Heart left ventricle (tissue), 16 donors: ENCODE measurements around the gene TTF2. TPM values are rescaled to one million over a fixed set of nuclear protein-coding genes. Genes with fewer than 3 reads are reported as not detected.

Experiments
- ATAC-seq, 4 donors: fragments of 200-7000 bp; cut with Tn5 transposase; one replicate each; pipeline ENCODE4 v1.9.1; 2020 to 2022; ENCODE audit warnings: moderate library complexity in 4 of 4, mild to moderate bottlenecking in 3 of 4, moderate number of reproducible peaks in 1 of 4
- DNase-seq, 5 donors: peaks; one replicate each; pipeline ENCODE4 v3.0.0-alpha.2; 2020
- H3K27ac ChIP-seq, 12 donors: fragments of 200-600 bp; sonication (generic) in 4 of 12; one replicate each; pipeline versions ENCODE4 v1.5.0 to v1.8.0; 2016 to 2022; ENCODE audit warnings: mild to moderate bottlenecking in 2 of 12
- H3K27me3 ChIP-seq, 9 donors: fragments of 200-600 bp; sonication (generic) in 2 of 9; one replicate each; pipeline versions ENCODE4 v1.5.1 to v1.8.0; 2016 to 2022; ENCODE audit warnings: mild to moderate bottlenecking in 3 of 9
- H3K36me3 ChIP-seq, 9 donors: fragments of 200-600 bp; sonication (generic) in 2 of 9; one replicate each; pipeline versions ENCODE4 v1.5.0 to v1.8.0; 2018 to 2022; ENCODE audit warnings: mild to moderate bottlenecking in 2 of 9
- H3K4me1 ChIP-seq, 12 donors: fragments of 200-600 bp; sonication (generic) in 4 of 12; one replicate each; pipeline versions ENCODE4 v1.5.0 to v1.8.0; 2016 to 2022; ENCODE audit warnings: mild to moderate bottlenecking in 3 of 12
- H3K4me3 ChIP-seq, 12 donors: fragments of 200-600 bp; sonication (generic) in 4 of 12; one replicate each; pipeline versions ENCODE4 v1.5.0 to v1.8.0; 2017 to 2022; ENCODE audit warnings: mild to moderate bottlenecking in 9 of 12, moderate library complexity in 4 of 12
- H3K9me3 ChIP-seq, 12 donors: fragments of 200-600 bp; sonication (generic) in 4 of 12; one replicate each; pipeline versions ENCODE4 v1.5.0 to v1.8.0; 2016 to 2022; ENCODE audit warnings: mild to moderate bottlenecking in 1 of 12
- POLR2A ChIP-seq, 2 donors: fragments of 450-650 bp; IDR thresholded peaks; one replicate each; pipeline ENCODE4 v1.6.1; 2017; ENCODE audit warnings: antibody characterized with exemption in 2 of 2, mild to moderate bottlenecking in 2 of 2, moderate library complexity in 2 of 2
- WGBS, 4 donors: extraction: QIAGEN DNeasy Blood & Tissue Kit in 2 of 4; methylation state at CpG; one replicate each; pipeline versions ENCODE4 v1.1.5 to v1.1.7; 2013 to 2018; 5-methylcytosine and 5-hydroxymethylcytosine counted together
- intact Hi-C, 10 donors: fragments of 100-400 bp; cut with DNase I; formaldehyde crosslinking; loops; one replicate each; pipeline versions ENCODE4 v1.11.1 to v1.14.2; 2022
- polyA plus RNA-seq, 2 donors: library from polyadenylated mRNA; stranded (reverse); fragments of 200-250 nt; gene quantifications; one replicate each; pipeline ENCODE4 v1.2.3, GENCODE V29; 2013
- total RNA-seq, 9 donors: library from RNA; depleted of rRNA in 2 of 9; stranded (reverse); fragments of >200 nt in 2 of 9; fragmentation: NEBNext Ultra II Directional in 3 of 9; extraction: Animal tissue kit (Norgen Biotek cat#: 25700) in 3 of 9; gene quantifications; one replicate each; pipeline versions ENCODE4 v1.1.0 to v1.2.4, GENCODE V29; 2016 to 2023
- TF ChIP-seq, protein P1 (sequence below), 12 donors: fragments of 200-600 bp; sonication (generic) in 4 of 12; IDR thresholded peaks; one replicate each; pipeline versions ENCODE4 v1.5.0 to v1.8.0; 2018 to 2022; ENCODE audit warnings: antibody characterized with exemption in 12 of 12, mild to moderate bottlenecking in 5 of 12
- donor health status: ischemic (EF 13 %, LVEDD 7.1; RV severe dilation, severe dysfunction).
- donor health status: healthy with polysubstance abuse.
- donor health status: DM: no; HTN: yes; CAD: no.
- donor health status: DM: no; HTN: no; CAD: no.
- donor health status: ischemic (EF 25% LVEDD 6.9; RV normal size, moderate dysfunction).
- donor health status: ischemic (EF 25% LVEDD 5.7; RV mildly dilated, moderate dysfunction).
- donor health status: healthy.
- donor health status: DM: yes; HTN: yes; CAD: no.
- donor health status: ischemic (EF 35%, LVEDD 5.7; RV mildly dilated, moderate dysfunction).
- donor health status: nonischemic (EF 11% LVEDD 7.7; RV severe dilation, severe dysfunction).
- donor health status: DM: yes; HTN: yes; CAD: no.
- donor health status: PGD.
- donor health status: ischemic (EF 29% LVEDD 5.4; RV normal size, mild dysfunction).
- donor health status: nonischemic (EF 23%, LVEDD 6.1; RV moderate dilation, normal function).

TTF2 gene
- total and polyA plus RNA-seq, 11 donors: 1.2 to 20.7 (median 7.7) TPM

DNA sequence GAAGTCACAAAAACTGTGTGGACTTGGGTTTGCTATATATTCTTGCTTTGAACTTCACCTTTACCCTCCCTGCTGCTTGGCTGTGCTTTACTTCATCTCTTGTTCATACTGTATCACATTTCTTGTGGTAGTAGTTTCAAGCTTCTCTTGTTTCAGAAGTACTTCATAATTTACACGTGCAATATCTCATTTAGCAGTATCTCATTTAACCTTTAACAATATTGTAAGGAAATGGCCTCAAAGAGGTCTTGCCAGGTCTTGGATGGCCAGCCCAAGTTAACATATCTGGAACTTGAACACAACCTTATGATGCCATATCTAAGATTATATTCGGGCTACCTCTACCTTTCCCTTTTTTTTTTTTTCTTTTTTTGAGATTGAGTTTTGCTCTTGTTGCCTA, 63.1 kb downstream of the TTF2 start:
- Histone ChIP-seq H3K27me3 (no peaks in the 10 kb centered on the region), H3K27ac (no peak overlapping the region), H3K4me1 (peaks cover 3 to 43% (median 18%) of the 10 kb centered on the region in 12 donors), H3K4me3 (no peak overlapping the region), H3K9me3 (no peaks in the 10 kb centered on the region), H3K36me3 (no peaks in the 10 kb centered on the region)
- TF ChIP-seq, protein P1, sequence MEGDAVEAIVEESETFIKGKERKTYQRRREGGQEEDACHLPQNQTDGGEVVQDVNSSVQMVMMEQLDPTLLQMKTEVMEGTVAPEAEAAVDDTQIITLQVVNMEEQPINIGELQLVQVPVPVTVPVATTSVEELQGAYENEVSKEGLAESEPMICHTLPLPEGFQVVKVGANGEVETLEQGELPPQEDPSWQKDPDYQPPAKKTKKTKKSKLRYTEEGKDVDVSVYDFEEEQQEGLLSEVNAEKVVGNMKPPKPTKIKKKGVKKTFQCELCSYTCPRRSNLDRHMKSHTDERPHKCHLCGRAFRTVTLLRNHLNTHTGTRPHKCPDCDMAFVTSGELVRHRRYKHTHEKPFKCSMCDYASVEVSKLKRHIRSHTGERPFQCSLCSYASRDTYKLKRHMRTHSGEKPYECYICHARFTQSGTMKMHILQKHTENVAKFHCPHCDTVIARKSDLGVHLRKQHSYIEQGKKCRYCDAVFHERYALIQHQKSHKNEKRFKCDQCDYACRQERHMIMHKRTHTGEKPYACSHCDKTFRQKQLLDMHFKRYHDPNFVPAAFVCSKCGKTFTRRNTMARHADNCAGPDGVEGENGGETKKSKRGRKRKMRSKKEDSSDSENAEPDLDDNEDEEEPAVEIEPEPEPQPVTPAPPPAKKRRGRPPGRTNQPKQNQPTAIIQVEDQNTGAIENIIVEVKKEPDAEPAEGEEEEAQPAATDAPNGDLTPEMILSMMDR (IDR thresholded peaks at IDR 0.05): no peak
- intact Hi-C loops: loop anchor here in 9 of 10 donors (2.0 to 10.0 kb wide), 9 partner anchors 48 to 244 kb away; partner anchors contain the start of gene MAN1A2 (in 4 of the 9)
- WGBS, 4 donors: 91 to 95% (median 94%) methylated on average over 2 of the region's 2 CpGs
- no peak for ATAC-seq
- no peak for DNase-seq

DNA sequence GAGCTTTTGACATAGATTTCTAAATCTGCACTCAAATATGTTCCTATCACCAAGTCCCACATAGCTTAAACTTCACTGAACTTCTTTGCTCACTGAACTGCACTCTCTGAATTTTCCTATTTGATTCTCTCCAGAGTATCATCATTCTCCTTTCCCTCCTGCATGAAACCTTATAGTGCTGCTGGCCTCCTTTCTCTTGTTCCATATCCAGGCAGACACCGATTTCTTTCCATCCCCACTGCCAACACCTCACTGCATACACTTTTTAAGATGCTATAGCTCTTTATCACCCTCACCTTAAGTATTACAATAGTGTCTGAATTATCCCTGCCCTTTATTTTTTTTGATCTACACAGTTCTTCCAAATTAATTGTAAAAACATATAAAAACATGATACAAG, 64.5 kb downstream of the TTF2 start:
- Histone ChIP-seq H3K4me3 (no peak overlapping the region), H3K27ac (no peak overlapping the region), H3K36me3 (no peaks in the 10 kb centered on the region), H3K27me3 (no peaks in the 10 kb centered on the region), H3K4me1 (peaks cover 3 to 39% (median 18%) of the 10 kb centered on the region in 12 donors), H3K9me3 (no peaks in the 10 kb centered on the region)
- intact Hi-C loops: loop anchor here (5.0 to 10.0 kb wide), 9 partner anchors 32 to 243 kb away; partner anchors contain the start of gene MAN1A2 (in 4 of the 10)
- ATAC-seq (no peak), DNase-seq (no peak)
- WGBS, 4 donors: 72 to 82% (median 75%) methylated on average over 1 of the region's 1 CpG
- TF ChIP-seq, protein P1 (IDR thresholded peaks at IDR 0.05): no peak
- no peak for TF ChIP-seq POLR2A (IDR thresholded peaks at IDR 0.05)

DNA sequence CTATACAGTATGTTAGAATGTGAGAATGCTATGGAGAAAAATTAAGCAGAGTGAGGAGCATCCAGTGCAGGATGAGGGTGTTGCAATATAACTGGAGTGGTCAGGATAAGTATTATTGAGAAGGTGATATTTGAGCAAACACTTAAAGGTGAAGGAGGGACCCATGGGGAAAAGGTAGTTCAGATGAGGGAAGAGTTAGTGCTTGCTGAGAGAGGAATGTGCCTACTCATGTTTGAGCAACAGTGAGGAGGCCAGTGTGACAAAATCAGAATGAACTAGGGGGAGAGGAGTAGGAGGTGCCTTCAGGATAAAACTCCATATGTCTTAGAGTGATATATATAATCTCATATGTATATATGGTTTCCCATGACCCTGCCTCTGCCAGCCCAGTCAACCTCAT, 67.7 kb downstream of the TTF2 start:
- Histone ChIP-seq H3K4me3 (no peak overlapping the region), H3K27me3 (no peaks in the 10 kb centered on the region), H3K9me3 (no peaks in the 10 kb centered on the region), H3K27ac (peak overlapping the region in 8 of 12 donors; percentile 35 to 78 (median 64)), H3K4me1 (peaks cover 0 to 24% (median 6%) of the 10 kb centered on the region in 12 donors), H3K36me3 (no peaks in the 10 kb centered on the region)
- ATAC-seq (peak in 3 of 4 donors; percentile 16 to 39 (median 31)), DNase-seq (no peak)
- intact Hi-C loops: loop anchor here (2.0 to 10.0 kb wide), 9 partner anchors 35 to 157 kb away; no protein-coding TSS in a partner anchor
- TF ChIP-seq POLR2A (IDR thresholded peaks at IDR 0.05): no peak
- TF ChIP-seq, protein P1 (IDR thresholded peaks at IDR 0.05): no peak

DNA sequence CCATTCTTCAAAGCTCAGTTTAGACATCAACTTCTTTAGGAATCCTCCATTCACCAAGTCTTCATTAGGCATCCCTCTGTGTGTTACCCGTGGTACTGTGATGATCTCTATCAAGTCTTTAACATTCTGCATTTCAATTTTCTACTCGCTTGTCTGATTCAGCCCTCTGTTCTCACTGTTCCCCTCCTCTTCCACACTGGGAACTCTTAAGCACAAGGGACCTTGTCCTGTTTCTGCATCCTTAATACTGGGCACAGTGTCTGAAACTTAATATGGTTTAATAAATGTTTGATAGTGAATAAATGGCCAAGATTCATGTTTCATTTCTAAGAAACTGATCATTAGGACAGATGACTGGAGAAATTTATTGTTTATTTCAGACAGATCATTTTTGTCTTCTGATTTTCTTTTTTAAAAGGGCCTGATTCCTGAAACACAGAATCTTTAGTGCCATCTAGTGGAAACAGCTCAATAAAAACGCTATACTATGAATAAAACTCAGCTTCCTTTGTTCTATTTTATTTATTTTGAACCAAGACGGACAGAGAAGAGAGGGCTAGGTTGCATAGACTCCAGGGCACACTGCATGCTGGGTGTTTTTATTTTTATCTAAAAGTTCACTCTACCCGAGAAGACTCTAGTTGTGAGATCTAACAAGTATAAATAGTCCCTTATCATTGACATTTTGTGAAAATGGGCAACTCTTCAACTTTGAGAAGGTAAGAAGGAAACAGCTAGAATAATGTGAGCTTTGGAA, 68.4 kb downstream of the TTF2 start:
- Histone ChIP-seq H3K9me3 (no peaks in the 10 kb centered on the region), H3K4me1 (peaks cover 0 to 24% (median 6%) of the 10 kb centered on the region in 12 donors), H3K27ac (peak overlapping the region in 11 of 12 donors; percentile 0 to 78 (median 61)), H3K4me3 (peak overlapping the region in 7 of 12 donors; percentile 1 to 30 (median 15)), H3K36me3 (no peaks in the 10 kb centered on the region), H3K27me3 (no peaks in the 10 kb centered on the region)
- TF ChIP-seq POLR2A (IDR thresholded peaks at IDR 0.05): no peak
- TF ChIP-seq, protein P1 (IDR thresholded peaks at IDR 0.05): peak; percentile 26 to 66 (median 54)
- WGBS, 4 donors: 21 to 25% (median 23%) methylated on average over 5 of the region's 5 CpGs
- intact Hi-C loops: loop anchor here (2.0 to 10.0 kb wide), 9 partner anchors 36 to 156 kb away; no protein-coding TSS in a partner anchor
- DNase-seq: no peak
- peak; percentile 66 to 87 (median 82) for ATAC-seq
